Cardiac fibroblast (primary cell): ENCODE measurements around the gene ZBTB44.
A peak's percentile ranks its signal among the peaks of the same experiment; 100 is the strongest.

Experiments
- DNase-seq, 2 donors: peaks; one replicate each; pipeline versions ENCODE4 v3.0.0 to v3.0.0-alpha.2; 2010; ENCODE audit warnings: low read depth in 2 of 2
- H3K4me3 ChIP-seq, 2 donors: replicated peaks in 1 of 2; 1 replicate in 1 of 2; 2 replicates in 1 of 2; pipeline ENCODE4 v1.5.1; 2011; ENCODE audit warnings: low read depth in 2 of 2, low read length in 2 of 2, mild to moderate bottlenecking in 2 of 2, moderate library complexity in 1 of 2
- CTCF ChIP-seq: IDR thresholded peaks from one replicate; pipeline ENCODE4 v1.5.1; 2011; ENCODE audit warnings: low read depth, mild to moderate bottlenecking, low read length, inconsistent platforms

The ZBTB44 gene

GRCh38 chr11:130214861-130215530, 99.7 kb downstream of the ZBTB44 start:
- H3K4me3 ChIP-seq = no peak overlapping the region
- no peak for TF ChIP-seq CTCF
- DNase-seq = no peak

- TF ChIP-seq CTCF = no peak
- DNase-seq = no peak
- no peak overlapping the region for H3K4me3 ChIP-seq
These were observed 100.8 kb downstream of the ZBTB44 start for GRCh38 chr11:130213979-130214281.

GRCh38 chr11:130213143-130213978, 101.4 kb downstream of the ZBTB44 start:
- H3K4me3 ChIP-seq = no peak overlapping the region
- DNase-seq = peak; percentile 30 to 36
- peak; percentile 89 for TF ChIP-seq CTCF

GRCh38 chr11:130212431-130212961, 102.2 kb downstream of the ZBTB44 start:
- H3K4me3 ChIP-seq = no peak overlapping the region
- DNase-seq = no peak
- TF ChIP-seq CTCF = no peak

GRCh38 chr11:130211781-130212401, 102.8 kb downstream of the ZBTB44 start:
- H3K4me3 ChIP-seq = no peak overlapping the region
- no peak for DNase-seq
- no peak for TF ChIP-seq CTCF

- no peak for DNase-seq
- no peak for TF ChIP-seq CTCF
- no peak overlapping the region for H3K4me3 ChIP-seq
These were observed 103.6 kb downstream of the ZBTB44 start for GRCh38 chr11:130211144-130211543.
